Stimulated activated CD4-positive, alpha-beta T cell treated with anti-CD3 and anti-CD28 coated beads, Interleukin-2, amount 100 ng/mL, for 48 hours (primary cell): ENCODE measurements around the gene NEBL.

ENCODE experiments used
- DNase-seq, 2 donors: peaks; one replicate each; pipeline ENCODE4 v3.0.0-alpha.2; 2020

Gene NEBL

DNA sequence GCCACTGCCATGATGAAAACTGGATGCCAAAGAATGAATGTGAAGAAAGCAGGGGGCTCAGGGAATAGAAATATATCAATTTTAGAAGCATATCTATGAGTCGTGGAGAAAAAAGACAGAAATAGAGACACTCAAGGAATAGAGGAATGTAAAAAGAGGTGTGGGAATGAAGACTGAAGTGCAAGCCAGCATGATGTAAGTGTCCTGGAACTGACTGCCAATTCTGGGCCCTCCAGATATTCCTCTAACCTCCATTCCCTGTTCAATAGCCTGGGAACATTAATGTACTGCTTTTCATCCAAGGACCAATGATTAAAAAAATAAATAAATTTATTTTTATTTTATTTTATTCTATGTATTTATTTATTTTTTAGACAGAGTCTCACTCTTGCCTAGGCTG, 40.6 kb downstream of the NEBL start:
- no peak for DNase-seq

DNA sequence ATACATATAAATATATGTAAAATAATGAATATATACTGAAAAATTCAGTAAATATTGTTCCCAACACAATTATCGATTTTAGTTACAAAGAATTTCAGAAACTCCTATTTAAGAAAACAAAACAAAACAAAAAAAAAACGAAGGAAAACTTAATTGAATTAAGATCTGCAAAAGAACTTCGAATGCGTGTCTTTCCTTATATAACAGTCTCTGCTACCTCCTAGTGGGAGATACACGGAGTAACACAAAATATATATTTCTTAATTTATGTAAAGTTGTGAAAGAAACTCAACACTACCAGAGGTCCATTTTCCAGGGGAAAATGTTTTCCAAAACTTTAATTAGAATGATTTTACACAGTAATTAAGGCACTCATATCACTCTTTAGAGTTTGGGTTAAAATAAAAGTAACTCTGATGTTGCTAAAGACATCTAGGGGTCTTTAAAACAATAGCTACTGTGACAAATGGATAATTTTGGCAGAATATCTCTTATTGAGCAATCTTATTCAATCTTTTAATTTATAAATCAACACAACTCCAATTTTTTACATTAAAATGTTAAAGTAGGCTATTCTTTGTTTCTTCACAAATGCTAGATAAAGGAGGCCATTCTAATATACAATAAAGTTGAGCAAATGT, 41.6 kb downstream of the NEBL start:
- DNase-seq = no peak

DNA sequence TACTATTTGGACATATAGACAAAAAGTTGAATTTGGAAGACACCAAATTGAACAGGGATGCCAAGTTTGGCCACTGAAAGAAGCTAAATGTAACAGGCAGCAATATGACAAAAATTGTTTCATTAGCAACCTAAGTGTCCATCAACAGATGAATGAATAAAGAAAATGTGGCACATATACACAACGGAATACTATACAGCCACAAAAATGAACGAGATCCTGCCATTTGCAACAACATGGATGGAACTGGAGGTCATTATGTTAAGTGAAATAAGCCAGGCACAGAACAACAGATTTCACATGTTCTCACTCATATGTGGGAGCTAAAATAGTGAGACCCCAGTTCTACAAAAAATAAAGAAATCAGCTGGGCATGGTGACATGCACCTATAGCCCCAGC, 43.8 kb downstream of the NEBL start:
- DNase-seq = no peak

DNA sequence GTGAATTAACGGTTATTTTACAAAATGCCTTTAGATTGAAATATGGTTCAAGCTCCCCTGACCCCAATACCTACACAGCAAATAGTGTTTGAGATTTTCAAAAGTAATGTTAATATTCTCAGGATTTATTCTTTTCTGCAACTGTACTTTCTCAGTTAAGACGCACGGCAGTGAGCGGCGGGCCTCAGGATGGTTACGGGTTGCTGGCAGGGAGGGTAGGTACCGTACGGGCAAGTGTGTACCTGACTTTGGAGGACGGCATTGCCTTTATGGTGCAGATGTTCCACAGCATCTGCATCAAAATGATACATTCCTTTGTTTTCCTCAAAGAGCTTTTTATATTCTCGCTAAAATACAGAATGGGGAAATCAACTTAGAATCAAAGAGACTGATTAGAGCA, 44.8 kb downstream of the NEBL start:
- no peak for DNase-seq

DNA sequence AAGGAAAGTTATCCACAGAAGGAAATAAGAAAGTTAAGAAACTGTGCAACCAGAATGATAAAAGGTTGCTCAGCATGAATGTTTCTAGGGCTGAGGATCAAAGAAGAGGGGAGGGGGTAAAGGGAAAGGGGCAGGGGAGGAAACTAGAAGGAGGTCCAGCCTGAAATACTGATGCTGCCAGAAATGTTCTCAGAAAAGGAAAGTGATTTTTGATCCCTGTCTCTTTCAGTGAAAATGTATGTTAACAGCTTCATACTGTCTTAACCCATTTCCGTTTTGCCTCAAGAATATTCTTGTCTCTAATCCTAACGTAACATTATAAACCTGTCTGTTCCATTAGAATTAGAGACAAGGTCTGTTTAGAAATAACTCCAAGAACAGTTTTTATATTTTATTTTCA, 49.6 kb downstream of the NEBL start:
- no peak for DNase-seq

DNA sequence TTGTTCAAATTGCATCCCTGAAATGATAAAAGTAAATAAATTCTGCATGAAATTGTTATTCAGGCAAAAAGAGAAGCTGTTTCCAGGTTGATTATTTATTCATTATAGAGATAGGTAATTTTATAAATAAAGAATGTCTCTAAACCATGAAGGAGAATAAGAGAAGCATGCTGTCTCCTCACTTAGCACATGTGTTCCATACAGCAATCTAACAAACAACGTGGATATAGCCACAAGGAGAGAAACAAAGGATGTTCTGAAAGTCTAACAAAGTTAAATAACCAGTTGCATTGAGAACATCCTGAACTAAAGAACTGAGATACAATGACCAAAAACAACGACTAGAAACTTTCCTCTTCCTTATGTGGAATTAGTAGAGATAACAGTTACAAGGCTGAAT, 50.8 kb downstream of the NEBL start:
- DNase-seq = no peak

DNA sequence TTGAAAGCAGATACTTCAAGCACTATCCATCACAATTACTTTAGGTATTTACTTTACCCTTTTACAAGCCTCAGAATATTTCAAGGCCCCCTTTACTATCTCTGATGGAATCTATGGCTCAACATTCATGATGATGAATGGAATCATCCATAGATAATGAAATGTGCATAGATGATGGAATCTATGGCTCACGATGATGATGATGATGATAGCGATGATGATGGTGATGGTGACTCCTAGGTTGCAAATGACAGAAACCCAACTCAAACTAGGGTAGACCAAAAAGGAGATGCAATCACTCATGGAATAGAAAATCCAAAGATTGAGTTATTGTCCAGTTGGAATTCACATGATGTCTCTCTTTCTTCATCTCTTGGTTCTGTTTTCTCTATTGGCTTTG, 55.7 kb downstream of the NEBL start:
- no peak for DNase-seq

DNA sequence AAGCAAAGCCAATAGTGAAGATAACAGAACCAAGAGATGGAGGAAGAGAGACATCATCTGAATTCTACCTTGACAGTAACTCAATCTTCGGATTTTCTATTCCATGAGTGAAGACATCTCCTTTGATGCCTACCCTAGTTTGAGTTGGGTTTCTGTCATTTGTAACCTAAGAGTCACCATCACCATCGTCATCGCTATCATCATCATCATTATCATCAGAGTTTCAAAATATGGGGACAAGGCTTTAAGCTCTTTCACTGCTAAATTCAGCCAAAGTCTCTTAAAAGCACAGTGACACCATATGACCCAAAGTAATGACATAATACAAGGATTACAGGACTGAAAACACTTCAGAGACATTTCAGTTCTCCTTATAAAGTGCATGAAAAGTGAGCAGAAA, 57.2 kb downstream of the NEBL start:
- DNase-seq = no peak

DNA sequence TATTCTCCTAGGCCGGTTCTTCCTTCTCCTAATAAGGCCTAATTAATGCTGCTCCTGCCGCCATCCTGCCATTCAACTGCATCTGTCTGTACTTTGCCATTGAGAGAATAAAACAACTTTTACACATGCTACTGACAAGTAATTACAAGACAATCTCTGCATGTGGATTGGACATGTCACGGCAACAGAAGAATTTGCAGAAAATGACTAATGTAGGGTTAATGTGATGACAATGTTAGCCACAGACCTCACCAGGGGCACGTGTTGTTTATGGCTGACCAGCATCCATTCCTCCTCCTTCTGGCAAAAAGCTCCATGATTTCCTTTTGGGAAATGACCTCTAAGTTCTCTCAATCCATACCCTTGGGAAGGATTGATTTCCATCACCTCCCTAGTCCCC, 58.0 kb downstream of the NEBL start:
- DNase-seq = no peak

DNA sequence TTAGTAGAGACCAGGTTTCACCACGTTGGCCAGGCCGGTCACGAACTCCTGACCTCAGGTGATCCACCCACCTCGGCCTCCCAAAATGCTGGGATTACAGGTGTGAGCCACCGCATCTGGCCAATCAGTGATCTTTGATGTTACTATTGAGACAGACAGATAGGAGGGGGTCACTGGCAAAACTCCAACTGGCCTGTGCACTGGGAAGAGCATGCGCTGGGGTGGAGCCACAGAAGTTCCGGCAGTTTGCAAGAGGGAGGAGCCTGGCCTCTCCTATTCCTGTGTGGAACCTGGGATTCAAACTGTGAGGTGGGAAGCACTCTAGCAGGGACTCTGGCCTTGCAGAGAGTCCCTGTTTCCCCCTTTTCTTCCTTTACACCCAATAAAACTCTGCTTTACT, 60.7 kb downstream of the NEBL start:
- DNase-seq = no peak

DNA sequence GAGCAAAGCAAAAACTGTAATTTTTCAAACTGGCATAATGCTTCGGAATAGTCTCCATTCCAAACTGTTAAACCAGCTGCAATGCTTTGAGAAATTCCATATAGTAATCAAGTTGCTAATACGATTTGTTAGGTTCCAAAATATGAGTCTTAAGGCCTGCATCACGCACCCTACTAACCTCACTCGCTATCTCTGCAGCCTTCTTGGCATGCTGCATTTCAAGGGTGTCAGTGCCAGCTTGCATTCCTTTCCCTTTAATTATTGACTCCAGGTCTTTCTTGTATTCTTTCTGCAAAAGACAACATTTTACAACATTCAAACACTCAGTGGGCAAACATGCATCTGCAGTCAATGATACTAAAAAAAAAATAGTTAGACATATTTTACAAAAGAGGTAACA, 61.8 kb downstream of the NEBL start:
- DNase-seq = no peak

DNA sequence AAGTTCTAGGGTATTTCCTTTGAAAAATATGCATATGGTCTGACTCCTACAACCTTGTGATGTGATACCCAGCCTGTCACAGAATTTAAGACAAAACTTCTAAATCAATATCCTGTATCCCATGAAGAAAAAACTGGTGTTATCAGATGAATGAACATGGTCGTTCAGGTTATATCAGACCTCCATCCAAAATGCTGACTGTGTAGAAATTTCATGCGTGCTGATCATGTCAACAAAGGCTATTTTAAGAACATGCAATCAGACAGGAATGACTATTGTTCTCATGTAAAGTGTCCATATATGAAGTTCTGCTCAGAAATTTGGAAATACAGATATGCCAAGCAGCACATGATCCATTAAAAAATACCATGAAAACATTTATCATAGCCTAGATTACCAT, 62.3 kb downstream of the NEBL start:
- no peak for DNase-seq

DNA sequence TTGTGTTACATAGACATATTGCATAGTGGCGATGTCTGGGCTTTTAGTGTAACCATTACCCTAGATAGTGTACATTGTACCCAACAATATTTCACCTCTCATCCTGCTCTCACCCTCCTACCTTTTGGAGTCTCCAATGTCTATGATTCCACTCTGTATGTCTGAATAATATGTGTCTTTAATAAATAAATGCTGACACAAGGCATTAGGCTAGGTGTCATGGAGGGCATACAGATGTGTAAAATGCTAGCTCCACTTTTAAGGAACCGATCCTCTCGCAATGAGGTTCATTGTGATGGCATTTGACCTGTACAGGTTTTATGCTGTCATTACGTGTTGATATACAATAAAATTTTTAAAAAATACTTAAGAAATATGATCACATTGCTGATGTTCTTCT, 74.3 kb downstream of the NEBL start:
- DNase-seq = no peak

DNA sequence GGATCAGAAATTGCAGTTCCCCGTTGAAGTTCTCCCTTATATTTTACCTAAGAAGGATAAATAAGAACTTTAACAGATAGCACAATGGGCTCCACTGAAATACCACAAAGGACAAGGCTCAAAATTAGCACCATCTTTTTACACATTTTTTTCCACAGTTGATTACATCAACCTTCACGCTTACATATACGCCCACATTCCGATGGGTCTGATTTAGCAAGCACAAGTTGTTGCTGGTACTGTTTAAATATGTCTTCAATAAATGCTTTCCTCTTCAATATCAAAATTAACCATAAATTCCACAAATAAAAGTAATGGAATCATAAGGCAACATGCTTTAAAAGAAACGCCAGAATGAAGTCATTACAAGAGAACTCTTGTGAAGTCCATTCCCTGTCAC, 79.5 kb downstream of the NEBL start:
- DNase-seq = no peak

DNA sequence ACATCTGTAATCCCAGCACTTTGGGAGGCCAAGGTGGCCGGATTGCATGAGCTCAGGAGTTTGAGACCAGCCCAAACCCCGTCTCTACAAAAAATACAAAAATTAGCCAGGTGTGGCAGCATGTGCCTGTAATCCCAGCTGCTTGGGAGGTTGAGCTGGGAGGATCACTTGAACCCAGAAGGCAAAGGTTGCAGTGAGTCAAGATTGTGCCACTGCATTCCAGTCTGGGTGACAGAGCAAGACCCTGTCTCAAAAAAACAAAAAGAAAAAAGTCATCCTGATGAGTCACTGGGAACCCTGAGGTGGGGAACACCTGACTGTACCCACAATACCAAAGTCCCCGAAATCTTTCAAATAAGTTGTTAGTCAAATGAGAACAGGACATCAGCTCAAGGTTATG, 80.0 kb downstream of the NEBL start:
- DNase-seq = no peak

DNA sequence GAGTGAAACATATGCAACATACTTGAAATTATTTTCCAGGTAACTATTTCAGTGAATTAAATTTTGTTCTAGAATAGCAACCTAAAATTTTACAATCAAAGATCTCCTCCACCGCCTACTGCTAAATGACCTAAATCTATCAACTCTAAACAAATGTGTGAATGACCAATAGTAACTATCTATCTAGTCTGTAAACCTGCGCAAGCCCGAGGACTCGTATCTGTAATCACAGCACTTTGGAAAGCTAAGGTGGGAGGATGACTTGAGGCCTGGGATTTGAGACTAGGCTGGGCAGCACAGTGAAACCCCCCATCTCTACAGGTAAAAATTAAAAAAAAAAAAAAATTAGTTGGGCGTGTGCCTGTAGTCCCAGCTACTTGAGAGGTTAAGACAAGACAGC, 83.0 kb downstream of the NEBL start:
- no peak for DNase-seq

DNA sequence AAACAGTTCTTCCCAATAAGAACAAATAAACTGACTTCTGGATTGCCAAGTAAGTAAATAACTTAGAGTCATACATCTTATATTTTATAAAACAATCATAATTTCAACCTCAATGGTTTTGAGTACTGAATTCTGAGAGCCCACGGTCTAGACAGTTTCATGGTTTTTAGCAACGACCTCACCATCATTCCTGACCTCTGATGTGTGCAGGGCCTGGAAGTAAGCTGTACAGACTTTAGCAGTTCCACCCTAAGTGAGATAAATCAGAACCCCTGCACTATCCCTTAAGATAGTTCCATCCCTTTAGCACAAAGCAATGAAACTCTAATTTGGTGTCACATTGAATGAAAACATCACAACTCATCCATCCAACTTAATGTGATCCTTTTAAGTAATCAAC, 86.0 kb downstream of the NEBL start:
- DNase-seq = no peak

DNA sequence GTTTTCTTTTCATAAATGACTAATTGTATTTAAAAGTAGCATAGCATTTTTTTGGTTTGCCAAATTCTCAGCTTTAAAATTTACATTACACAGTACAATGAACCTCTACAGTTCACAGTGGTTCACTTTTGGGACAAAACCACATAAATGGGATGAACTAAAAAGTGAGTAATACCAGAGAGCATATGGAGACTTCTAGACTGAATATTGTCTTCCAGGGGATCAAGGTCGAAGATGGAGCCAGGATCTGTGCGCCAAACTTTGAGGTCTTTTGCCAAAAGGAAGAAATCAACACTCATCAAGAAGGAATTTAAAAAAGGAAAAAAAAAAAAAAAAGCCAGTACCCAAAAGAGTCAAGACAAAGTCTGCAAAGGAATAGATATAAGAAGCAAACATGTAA, 87.5 kb downstream of the NEBL start:
- DNase-seq = no peak

DNA sequence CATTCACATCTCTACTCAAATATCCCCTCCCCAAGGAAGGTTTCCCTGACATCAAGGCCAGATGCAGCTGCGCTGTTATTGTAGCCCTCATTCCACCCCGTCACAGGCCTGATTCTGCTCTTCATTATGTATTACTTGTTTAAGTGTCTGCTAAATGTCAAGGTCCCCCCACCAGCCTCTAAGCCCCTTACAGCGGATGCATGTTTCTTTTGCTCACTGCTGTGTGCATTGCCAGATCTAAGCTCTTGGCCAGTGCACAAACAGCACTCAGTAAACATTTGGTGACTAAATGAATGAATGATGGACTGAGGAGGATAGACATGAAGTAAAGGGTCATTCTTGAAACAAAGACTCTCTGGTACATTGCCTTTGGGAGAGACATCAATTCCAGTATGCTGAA, 90.6 kb downstream of the NEBL start:
- DNase-seq = no peak

DNA sequence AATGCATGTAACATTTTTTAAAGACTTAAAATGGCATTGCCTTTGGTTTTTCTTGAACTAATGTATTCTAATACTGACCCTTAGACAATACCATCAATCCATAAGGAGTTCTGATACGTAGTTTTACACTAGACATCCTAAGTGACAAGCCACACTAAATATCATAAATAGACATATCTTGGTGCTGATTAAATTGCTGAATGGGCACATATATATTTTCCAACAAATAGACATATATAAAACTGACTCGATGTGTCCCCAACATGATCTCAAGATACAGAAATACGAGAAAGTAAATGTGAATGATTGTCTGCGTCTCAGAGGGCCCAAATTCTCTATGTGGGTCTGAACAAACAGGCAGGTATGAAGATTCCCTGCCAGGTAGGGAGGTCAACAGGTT, 99.8 kb downstream of the NEBL start:
- no peak for DNase-seq

DNA sequence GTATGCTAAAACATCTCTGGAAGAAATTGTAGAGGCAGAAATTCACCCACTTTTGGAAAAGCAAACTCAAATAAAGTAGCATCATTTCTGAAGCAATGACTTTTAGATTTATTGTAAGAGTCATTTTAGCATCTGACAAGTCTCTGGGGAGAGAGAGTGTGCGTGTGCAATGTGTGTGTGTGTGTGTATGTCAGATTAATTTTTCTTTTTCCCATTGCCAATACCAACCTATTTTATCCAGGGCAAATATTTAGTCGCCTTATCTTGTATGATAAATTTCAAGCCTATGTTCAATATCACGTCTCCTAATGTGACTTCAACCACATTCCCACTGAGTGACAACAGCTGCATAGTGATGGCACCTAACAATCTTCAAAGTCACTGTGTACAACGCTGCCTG, 101.7 kb downstream of the NEBL start:
- no peak for DNase-seq

DNA sequence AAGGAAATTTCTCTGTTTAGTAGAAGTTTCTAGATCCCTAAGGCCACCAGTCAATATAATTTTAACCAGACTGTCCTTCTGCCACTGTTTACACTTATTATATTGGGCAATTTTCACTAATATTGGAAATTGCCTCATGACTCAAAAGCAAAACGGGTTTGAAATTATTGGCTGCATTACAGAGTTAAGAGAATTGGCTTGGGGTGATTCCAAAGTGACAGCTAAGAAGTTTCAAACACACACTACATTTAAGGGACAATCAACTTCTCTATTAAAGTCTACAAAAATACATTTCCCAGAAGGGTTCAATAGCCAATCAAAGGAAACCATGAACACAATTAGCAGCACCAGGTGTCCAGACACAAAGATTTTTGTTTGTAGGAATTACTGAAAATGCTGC, 111.9 kb downstream of the NEBL start:
- DNase-seq = no peak

DNA sequence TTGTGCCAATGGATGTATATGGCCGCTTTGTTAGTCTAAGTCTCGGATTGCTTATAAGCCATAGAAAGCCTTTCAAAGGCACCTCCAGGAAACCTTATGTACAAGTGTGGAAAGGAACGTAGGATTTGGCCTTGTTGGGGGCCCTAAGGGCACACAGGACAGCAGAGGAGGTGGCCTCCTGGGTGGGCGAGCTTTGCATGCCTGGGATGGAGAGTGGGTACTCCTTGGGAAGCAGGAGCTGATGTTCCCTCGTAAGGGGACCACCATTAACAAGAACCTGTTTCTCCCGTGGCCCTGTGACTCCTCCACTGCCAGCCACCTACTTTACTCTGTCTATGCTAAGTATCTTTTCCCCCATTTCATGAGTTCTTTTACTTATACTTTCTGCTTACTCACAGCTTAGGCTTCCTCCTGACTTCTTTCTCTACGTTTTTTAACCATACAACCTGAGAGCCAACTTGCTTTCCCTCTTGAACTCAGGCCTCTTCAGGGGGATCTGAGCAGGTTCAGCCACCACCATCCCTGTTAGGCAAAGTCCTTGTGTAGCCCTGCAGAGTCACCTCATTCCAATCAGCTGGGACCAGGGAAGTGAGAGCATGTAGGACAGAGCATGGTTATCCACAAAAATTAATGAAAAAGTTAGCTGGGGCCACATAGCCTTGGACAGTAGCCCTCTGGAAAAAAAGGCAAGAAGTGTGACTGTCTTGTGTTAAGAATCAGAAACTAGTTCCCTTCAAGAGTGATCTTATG, 118.9 kb downstream of the NEBL start:
- no peak for DNase-seq

DNA sequence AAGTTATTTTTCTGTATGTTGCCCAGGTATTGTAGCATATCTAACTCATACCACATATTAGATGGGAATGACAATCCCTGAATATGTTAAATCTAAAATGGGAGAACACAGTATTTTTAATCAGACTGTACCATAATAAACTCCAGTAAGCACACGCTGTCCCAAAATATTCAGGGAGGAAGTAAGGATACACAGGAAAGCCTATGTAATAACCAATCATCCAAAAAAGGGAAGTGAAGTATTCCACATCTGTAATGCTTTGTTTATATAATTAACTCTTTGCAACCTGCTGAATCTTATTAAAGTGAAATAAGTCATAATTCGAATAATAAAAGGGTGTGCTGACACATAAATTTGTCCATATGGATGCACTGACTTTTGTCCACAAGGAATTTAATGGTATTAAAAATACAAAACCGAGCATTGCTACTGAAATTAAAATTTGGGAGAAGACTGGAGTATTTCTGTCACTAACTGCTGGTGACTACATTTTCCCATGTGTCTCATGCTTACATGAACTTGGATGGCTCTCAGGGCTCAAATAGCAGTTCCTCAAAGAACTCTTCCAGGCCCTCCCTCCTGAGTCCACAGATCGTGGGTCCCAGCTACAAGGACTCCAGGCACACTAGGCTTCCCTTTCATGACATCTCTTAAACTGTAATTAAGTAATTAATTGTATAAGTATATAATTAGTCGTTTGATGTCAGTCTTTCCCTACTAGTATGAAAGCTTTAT, 120.6 kb downstream of the NEBL start:
- DNase-seq = no peak

DNA sequence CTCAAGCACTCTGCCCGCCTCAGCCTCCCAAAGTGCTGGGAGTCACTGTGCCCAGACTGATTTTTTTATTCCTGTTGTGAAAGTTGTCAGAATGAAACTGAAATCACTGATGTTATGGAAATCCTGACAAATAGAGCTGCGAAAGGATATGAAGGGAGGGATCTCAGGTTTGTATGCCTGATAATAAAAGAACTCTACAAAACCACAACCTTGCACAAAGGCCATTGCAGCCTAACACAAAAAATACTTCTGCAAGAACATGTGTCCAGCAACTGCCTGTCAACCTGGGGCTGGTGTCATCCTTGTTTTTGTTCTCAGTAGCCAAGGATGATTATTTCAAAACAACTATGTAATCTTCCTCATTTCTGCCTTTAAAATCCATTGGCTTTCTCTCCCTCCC, 126.1 kb downstream of the NEBL start:
- no peak for DNase-seq
